BJ (cell line): ENCODE results near the gene CALM3. TPM values are rescaled to one million over a fixed set of nuclear protein-coding genes. Genes with fewer than 3 reads are reported as not detected.
"Not testable (repeated sequence)": the region's sequence is repeated elsewhere in the genome, so short reads cannot be mapped to it uniquely, and the experiment has no call there.

Experiments used
- CTCF ChIA-PET: fragments of 350-600 bp; formaldehyde crosslinking; extraction: SDS; loops from one replicate; lab custom pipeline; 2021; ENCODE audit warnings: antibody characterized with exemption, inconsistent platforms; lab: Yijun Ruan, JAX
- POLR2A ChIA-PET: fragments of 300-600 bp; sonication (Branson Sonifier 250); formaldehyde crosslinking; extraction: SDS; loops from one replicate; lab custom pipeline; 2021; ENCODE audit warnings: antibody characterized with exemption; lab: Charles Lee
- DNase-seq: peaks from one replicate; pipeline ENCODE4 v3.0.0-alpha.2; 2011; ENCODE audit warnings: low read depth
- H3K27me3 ChIP-seq: 2 replicates; pipeline ENCODE4 v1.6.0; 2011; ENCODE audit warnings: low read length; ENCODE audit not compliant: control insufficient read depth, insufficient read depth
- H3K36me3 ChIP-seq: 2 replicates; pipeline ENCODE4 v1.5.1; 2011; ENCODE audit warnings: low read length; ENCODE audit not compliant: control insufficient read depth, insufficient read depth
- H3K4me3 ChIP-seq: 2 replicates; pipeline ENCODE4 v1.5.1; 2011; ENCODE audit warnings: low read depth, mild to moderate bottlenecking, control low read depth, low read length
- polyA plus RNA-seq: library from polyadenylated mRNA; depleted of rRNA; stranded (reverse); fragments of >200 nt; gene quantifications from 2 replicates; pipeline ENCODE4 v1.2.3, GENCODE V29; 2011
- TF ChIP-seq, protein P1 (sequence below): IDR thresholded peaks from 2 replicates; pipeline ENCODE4 v1.5.1; 2011; ENCODE audit warnings: low read depth, mild to moderate bottlenecking, control low read depth, inconsistent platforms, low read length, moderate library complexity; ENCODE audit not compliant: insufficient read depth

Gene CALM3
- polyA plus RNA-seq, 1 experiment: 516 TPM

GRCh38 chr19:46559203-46559602 lies 41.9 kb upstream of the CALM3 start:
- Histone ChIP-seq H3K27me3 (no peaks in the 10 kb centered on the region), H3K4me3 (no peak overlapping the region), H3K36me3 (no peaks in the 10 kb centered on the region)
- TF ChIP-seq, protein P1, sequence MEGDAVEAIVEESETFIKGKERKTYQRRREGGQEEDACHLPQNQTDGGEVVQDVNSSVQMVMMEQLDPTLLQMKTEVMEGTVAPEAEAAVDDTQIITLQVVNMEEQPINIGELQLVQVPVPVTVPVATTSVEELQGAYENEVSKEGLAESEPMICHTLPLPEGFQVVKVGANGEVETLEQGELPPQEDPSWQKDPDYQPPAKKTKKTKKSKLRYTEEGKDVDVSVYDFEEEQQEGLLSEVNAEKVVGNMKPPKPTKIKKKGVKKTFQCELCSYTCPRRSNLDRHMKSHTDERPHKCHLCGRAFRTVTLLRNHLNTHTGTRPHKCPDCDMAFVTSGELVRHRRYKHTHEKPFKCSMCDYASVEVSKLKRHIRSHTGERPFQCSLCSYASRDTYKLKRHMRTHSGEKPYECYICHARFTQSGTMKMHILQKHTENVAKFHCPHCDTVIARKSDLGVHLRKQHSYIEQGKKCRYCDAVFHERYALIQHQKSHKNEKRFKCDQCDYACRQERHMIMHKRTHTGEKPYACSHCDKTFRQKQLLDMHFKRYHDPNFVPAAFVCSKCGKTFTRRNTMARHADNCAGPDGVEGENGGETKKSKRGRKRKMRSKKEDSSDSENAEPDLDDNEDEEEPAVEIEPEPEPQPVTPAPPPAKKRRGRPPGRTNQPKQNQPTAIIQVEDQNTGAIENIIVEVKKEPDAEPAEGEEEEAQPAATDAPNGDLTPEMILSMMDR: no peak
- ChIA-PET POLR2A (no interaction called here), CTCF (interaction anchor here (1.5 kb wide), 1 partner anchor 16 kb away, joined by 7 read pairs; no protein-coding TSS in a partner anchor)
- no peak for DNase-seq

DNA sequence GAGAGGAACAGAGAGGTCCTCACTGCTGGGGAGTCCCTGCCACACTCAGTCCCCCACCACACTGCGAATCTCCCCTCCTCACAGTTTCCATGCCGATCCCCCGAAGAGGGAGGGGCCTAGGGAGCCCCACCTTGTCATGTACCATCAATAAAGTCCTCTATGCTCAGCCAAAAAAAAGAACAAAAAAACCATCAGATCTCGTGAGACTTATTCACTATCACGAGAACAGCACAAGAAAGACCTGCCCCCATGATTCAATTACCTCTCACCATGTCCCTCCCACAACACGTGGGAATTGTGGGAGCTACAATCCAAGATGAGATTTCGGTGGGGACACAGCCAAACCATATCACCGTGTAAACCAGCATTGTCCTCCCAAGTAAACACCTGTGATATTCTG lies 41.5 kb upstream of the CALM3 start:
- CTCF ChIA-PET: interaction anchor here (1.1 to 1.5 kb wide), 2 partner anchors 13 to 16 kb away, joined by 3 to 7 read pairs; no protein-coding TSS in a partner anchor
- H3K4me3 ChIP-seq, H3K36me3 ChIP-seq, POLR2A ChIA-PET, DNase-seq, H3K27me3 ChIP-seq: not testable (repeated sequence)

GRCh38 chr19:46564701-46565100 lies 36.4 kb upstream of the CALM3 start:
- Histone ChIP-seq H3K36me3 (no peaks in the 10 kb centered on the region), H3K27me3 (peaks cover 2% of the 10 kb centered on the region; the same call in 1 of the 2 replicates), H3K4me3 (no peak overlapping the region)
- ChIA-PET POLR2A (no interaction called here), CTCF (interaction anchor here (1.0 kb wide), 1 partner anchor 269 kb away, joined by 3 read pairs; no protein-coding TSS in a partner anchor)
- no peak for DNase-seq
- TF ChIP-seq, protein P1: no peak

- Histone ChIP-seq H3K36me3 (no peaks in the 10 kb centered on the region), H3K27me3 (0 out of 2 replicates have a peak, but pooled peaks cover 2% of the 10 kb centered on the region), H3K4me3 (no peak overlapping the region)
- TF ChIP-seq, protein P1: no peak
- CTCF ChIA-PET: interaction anchor here (0.6 to 3.0 kb wide), 3 partner anchors 8 to 34 kb away, joined by 3 to 8 read pairs (median 5); no protein-coding TSS in a partner anchor
- DNase-seq: no peak
- POLR2A ChIA-PET: no interaction called here
These were observed 29.6 kb upstream of the CALM3 start for GRCh38 chr19:46571495-46571894.

GRCh38 chr19:46573679-46574498 lies 27.2 kb upstream of the CALM3 start:
- H3K27me3 ChIP-seq: 0 out of 2 replicates have a peak, but pooled peaks cover 2% of the 10 kb centered on the region
- no peaks in the 10 kb centered on the region for H3K36me3 ChIP-seq
- DNase-seq: no peak
- ChIA-PET CTCF (interaction anchor here (1.1 to 3.0 kb wide), 4 partner anchors 12 to 45 kb away, joined by 3 to 8 read pairs (median 4); no protein-coding TSS in a partner anchor), POLR2A (no interaction called here)
- TF ChIP-seq, protein P1: no peak
- no peak overlapping the region for H3K4me3 ChIP-seq
